RWPE1 (cell line): ENCODE data around the gene CFAP43.
A peak's percentile ranks its signal among the peaks of the same experiment; 100 is the strongest.
"Not testable (repeated sequence)": the region's sequence is repeated elsewhere in the genome, so short reads cannot be mapped to it uniquely, and the experiment has no call there.

Experiments
- CTCF ChIA-PET: fragments of 350-600 bp; sonication (Branson Sonifier 250); formaldehyde crosslinking; extraction: SDS; loops from one replicate; lab custom pipeline; 2021; lab: Yijun Ruan, JAX
- POLR2A ChIA-PET: fragments of 400-600 bp; formaldehyde crosslinking; extraction: SDS; loops from one replicate; lab custom pipeline; 2020; ENCODE audit warnings: antibody characterized with exemption; ENCODE audit not compliant: low non-redundant PET; lab: Yijun Ruan, JAX
- DNase-seq: peaks from one replicate; pipeline ENCODE4 v3.0.0; 2012; ENCODE audit warnings: low spot score
- H3K27ac ChIP-seq: fragments of 450-650 bp; 2 replicates; pipeline ENCODE4 v1.5.1; 2017
- CTCF ChIP-seq: fragments of 450-650 bp; conservative IDR thresholded peaks from 2 replicates; pipeline ENCODE4 v1.5.1; 2017; ENCODE audit warnings: low read depth, mild to moderate bottlenecking

CFAP43 gene

GRCh38 chr10:104253606-104254410 is 21.6 kb upstream of the CFAP43 start:
- TF ChIP-seq CTCF, result no peak
- peak overlapping the region; percentile 94 for H3K27ac ChIP-seq
- ChIA-PET CTCF (interaction anchor here (0.6 kb wide), 1 partner anchor 9 kb away, joined by 3 read pairs; no protein-coding TSS in a partner anchor), POLR2A (interaction anchor here (0.5 to 0.6 kb wide), 2 partner anchors 158 to 408 kb away, joined by 3 to 7 read pairs; no protein-coding TSS in a partner anchor)
- no peak for DNase-seq

DNA sequence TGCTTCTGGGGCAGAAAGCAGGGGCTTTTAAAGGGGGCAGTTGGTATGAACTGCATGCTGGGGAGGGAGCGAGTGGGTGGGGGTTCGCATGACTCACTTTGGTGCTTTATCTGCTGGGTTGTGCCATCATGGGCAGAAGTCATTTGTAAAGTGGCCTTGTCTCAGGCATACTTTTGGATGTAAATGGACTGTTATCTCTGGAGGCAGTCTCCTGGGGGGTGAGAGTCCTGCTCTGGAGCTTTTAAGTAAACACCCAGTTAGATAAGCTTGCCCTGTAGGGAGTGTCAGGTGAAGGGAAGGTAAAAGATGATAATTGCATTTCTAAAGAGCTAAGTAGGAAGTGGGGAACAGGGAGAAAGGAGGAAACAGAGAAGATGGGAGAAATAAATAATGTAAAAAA is 20.9 kb upstream of the CFAP43 start:
- CTCF ChIA-PET, result interaction anchor here (0.5 kb wide), 1 partner anchor 252 kb away, joined by 3 read pairs; no protein-coding TSS in a partner anchor

GRCh38 chr10:104252368-104252767 is 20.2 kb upstream of the CFAP43 start:
- ChIA-PET CTCF (no interaction called here), POLR2A (no interaction called here)
- TF ChIP-seq CTCF, result no peak

More for the DNA sequence above, 20.9 kb upstream of the CFAP43 start:
- DNase-seq, result no peak
- POLR2A ChIA-PET, result no interaction called here
- H3K27ac ChIP-seq, result no peak overlapping the region
- no peak for TF ChIP-seq CTCF

GRCh38 chr10:104251443-104251842 is 19.3 kb upstream of the CFAP43 start:
- ChIA-PET CTCF (no interaction called here), POLR2A (no interaction called here)
- H3K27ac ChIP-seq, result no peak overlapping the region
- TF ChIP-seq CTCF, result no peak
- DNase-seq, result no peak

More at GRCh38 chr10:104252368-104252767, 20.2 kb upstream of the CFAP43 start:
- no peak for DNase-seq
- H3K27ac ChIP-seq, result no peak overlapping the region

DNA sequence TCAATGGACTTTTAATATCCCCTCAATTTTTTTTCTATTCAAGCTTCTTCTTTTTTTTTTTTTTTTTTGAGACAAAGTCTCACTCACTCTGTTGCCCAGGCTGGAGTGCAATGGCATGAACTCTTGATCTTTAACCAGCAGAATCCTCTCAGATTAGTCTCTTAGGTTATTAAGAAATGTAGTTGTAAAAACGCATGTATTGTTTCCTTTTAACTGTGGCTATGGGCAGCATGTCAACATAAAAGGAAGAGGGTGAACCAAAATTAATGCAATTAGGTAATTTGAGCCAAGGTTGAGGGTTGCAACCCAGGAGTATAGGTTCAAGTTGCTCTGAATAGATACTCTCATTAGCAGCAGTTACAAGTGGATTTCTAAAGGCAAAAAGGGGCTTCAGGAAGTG is 18.2 kb upstream of the CFAP43 start:
- no peak for TF ChIP-seq CTCF
- CTCF ChIA-PET, result no interaction called here
- no peak overlapping the region for H3K27ac ChIP-seq
- POLR2A ChIA-PET, result no interaction called here
- no peak for DNase-seq

GRCh38 chr10:104248931-104249330 is 16.8 kb upstream of the CFAP43 start:
- H3K27ac ChIP-seq, POLR2A ChIA-PET, DNase-seq: not testable (repeated sequence)
- CTCF ChIA-PET, result interaction anchor here (0.6 kb wide), 1 partner anchor 88 kb away, joined by 3 read pairs; no protein-coding TSS in a partner anchor
